Bone marrow (tissue), 2 donors: ENCODE measurements around the gene ZDHHC8.

ENCODE experiments used
- DNase-seq, 2 donors: peaks; one replicate each; lab custom pipeline; 2025; lab: John Stamatoyannopoulos, UW

The ZDHHC8 gene

GRCh38 chr22:20193761-20194494 is 62.3 kb downstream of the ZDHHC8 start:
- no peak for DNase-seq

GRCh38 chr22:20194681-20195593 is 63.3 kb downstream of the ZDHHC8 start:
- DNase-seq = peak in 1 of 2 donors; percentile 11

GRCh38 chr22:20196094-20196842 is 64.7 kb downstream of the ZDHHC8 start:
- DNase-seq = no peak
